ENCODE results near the gene SERPINB5.

DNA sequence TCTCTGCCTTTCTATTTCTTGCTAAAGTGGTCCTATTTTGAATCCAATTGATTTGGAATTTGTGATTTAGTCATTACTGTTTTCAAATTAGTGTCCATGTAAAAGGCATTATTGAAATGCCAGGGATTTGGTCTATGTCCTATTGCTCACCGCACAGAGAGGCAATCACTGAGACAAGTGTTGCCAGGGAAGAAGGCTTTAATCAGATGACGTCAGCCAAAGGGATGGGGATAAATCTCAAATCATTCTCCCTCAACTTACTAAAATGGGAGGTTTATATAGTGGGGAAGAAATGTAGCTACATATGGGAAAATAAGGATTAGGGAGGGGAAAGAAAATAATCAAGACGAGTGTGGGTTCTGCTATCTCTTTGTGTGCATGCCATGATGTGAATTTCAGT, 75.0 kb downstream of the SERPINB5 start:
- TF ChIP-seq EZH2 (IDR thresholded peaks at IDR 0.05; ENCODE audit: low read depth) = no peak
- TF ChIP-seq, protein P1, sequence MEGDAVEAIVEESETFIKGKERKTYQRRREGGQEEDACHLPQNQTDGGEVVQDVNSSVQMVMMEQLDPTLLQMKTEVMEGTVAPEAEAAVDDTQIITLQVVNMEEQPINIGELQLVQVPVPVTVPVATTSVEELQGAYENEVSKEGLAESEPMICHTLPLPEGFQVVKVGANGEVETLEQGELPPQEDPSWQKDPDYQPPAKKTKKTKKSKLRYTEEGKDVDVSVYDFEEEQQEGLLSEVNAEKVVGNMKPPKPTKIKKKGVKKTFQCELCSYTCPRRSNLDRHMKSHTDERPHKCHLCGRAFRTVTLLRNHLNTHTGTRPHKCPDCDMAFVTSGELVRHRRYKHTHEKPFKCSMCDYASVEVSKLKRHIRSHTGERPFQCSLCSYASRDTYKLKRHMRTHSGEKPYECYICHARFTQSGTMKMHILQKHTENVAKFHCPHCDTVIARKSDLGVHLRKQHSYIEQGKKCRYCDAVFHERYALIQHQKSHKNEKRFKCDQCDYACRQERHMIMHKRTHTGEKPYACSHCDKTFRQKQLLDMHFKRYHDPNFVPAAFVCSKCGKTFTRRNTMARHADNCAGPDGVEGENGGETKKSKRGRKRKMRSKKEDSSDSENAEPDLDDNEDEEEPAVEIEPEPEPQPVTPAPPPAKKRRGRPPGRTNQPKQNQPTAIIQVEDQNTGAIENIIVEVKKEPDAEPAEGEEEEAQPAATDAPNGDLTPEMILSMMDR (conservative IDR thresholded peaks at IDR 0.05) = no peak
